B cell (primary cell): ENCODE results near the gene ARAP2.

Experiments used
- CTCF ChIP-seq: fragments of 200-600 bp; IDR thresholded peaks from one replicate; pipeline ENCODE4 v1.8.0; 2022; ENCODE audit warnings: antibody characterized with exemption, mild to moderate bottlenecking
- EZH2 ChIP-seq: IDR thresholded peaks from 2 replicates; pipeline ENCODE4 v1.6.1; 2012; ENCODE audit warnings: borderline replicate concordance, low read depth, mild to moderate bottlenecking, moderate library complexity, low read length; ENCODE audit not compliant: insufficient read depth, poor library complexity, severe bottlenecking

GRCh38 chr4:36140421-36140820 lies 103.9 kb downstream of the ARAP2 start:
- TF ChIP-seq EZH2: no peak
- TF ChIP-seq CTCF: no peak
